ENCODE measurements around the gene SELENOF. TPM values are rescaled to one million over a fixed set of nuclear protein-coding genes. Genes with fewer than 3 reads are reported as not detected.
"Not testable (repeated sequence)": the region's sequence is repeated elsewhere in the genome, so short reads cannot be mapped to it uniquely, and the experiment has no call there.

SELENOF gene
- total RNA-seq, 2 experiments from 2014 or later: 137 to 147 TPM

- ChIA-PET POLR2A (no interaction called here), CTCF (no interaction called here)
- DNase-seq (no peak), ATAC-seq (no peak)
- Mint-ChIP-seq H3K9me3 (ENCODE audit: insufficient read depth) (no peaks in the 10 kb centered on the region), H3K4me1 (ENCODE audit: low read depth) (peaks cover 7% of the 10 kb centered on the region), H3K36me3 (ENCODE audit: low read depth) (peaks cover 12% of the 10 kb centered on the region), H3K4me3 (no peak overlapping the region), H3K27me3 (ENCODE audit: low read depth) (no peaks in the 10 kb centered on the region), H3K27ac (no peak overlapping the region)
Observed at GRCh38 chr1:86871001-86871400, 42.9 kb downstream of the SELENOF start.

GRCh38 chr1:86868477-86868876 is 45.4 kb downstream of the SELENOF start:
- H3K4me1 Mint-ChIP-seq (ENCODE audit: low read depth): peaks cover 7% of the 10 kb centered on the region
- no peaks in the 10 kb centered on the region for H3K27me3 Mint-ChIP-seq (ENCODE audit: low read depth)
- ATAC-seq (no peak), DNase-seq (no peak)
- no peak overlapping the region for H3K27ac Mint-ChIP-seq
- POLR2A ChIA-PET: no interaction called here
- no peaks in the 10 kb centered on the region for H3K9me3 Mint-ChIP-seq (ENCODE audit: insufficient read depth)
- CTCF ChIA-PET: no interaction called here
- no peak overlapping the region for H3K4me3 Mint-ChIP-seq
- peaks cover 7% of the 10 kb centered on the region for H3K36me3 Mint-ChIP-seq (ENCODE audit: low read depth)

- ATAC-seq; H3K4me1 Mint-ChIP-seq (ENCODE audit: low read depth); H3K27me3 Mint-ChIP-seq (ENCODE audit: low read depth); DNase-seq; POLR2A ChIA-PET; H3K27ac Mint-ChIP-seq; H3K36me3 Mint-ChIP-seq (ENCODE audit: low read depth); H3K4me3 Mint-ChIP-seq; H3K9me3 Mint-ChIP-seq (ENCODE audit: insufficient read depth): not testable (repeated sequence)
- CTCF ChIA-PET: interaction anchor here (0.7 kb wide), 1 partner anchor 99 kb away, joined by 3 read pairs; no protein-coding TSS in a partner anchor
Observed at GRCh38 chr1:86867278-86867677, 46.6 kb downstream of the SELENOF start.

GRCh38 chr1:86866665-86867064 is 47.3 kb downstream of the SELENOF start:
- H3K4me3 Mint-ChIP-seq: no peak overlapping the region
- H3K36me3 Mint-ChIP-seq (ENCODE audit: low read depth): peaks cover 5% of the 10 kb centered on the region
- CTCF ChIA-PET: no interaction called here
- H3K9me3 Mint-ChIP-seq (ENCODE audit: insufficient read depth): no peaks in the 10 kb centered on the region
- peaks cover 7% of the 10 kb centered on the region for H3K4me1 Mint-ChIP-seq (ENCODE audit: low read depth)
- no peak for DNase-seq
- ATAC-seq: no peak
- no peak overlapping the region for H3K27ac Mint-ChIP-seq
- POLR2A ChIA-PET: no interaction called here
- H3K27me3 Mint-ChIP-seq (ENCODE audit: low read depth): no peaks in the 10 kb centered on the region

- H3K9me3 Mint-ChIP-seq (ENCODE audit: insufficient read depth): no peaks in the 10 kb centered on the region
- ATAC-seq (no peak), DNase-seq (no peak)
- peaks cover 9% of the 10 kb centered on the region for H3K36me3 Mint-ChIP-seq (ENCODE audit: low read depth)
- H3K27me3 Mint-ChIP-seq (ENCODE audit: low read depth): no peaks in the 10 kb centered on the region
- no peak overlapping the region for H3K27ac Mint-ChIP-seq
- H3K4me3 Mint-ChIP-seq: no peak overlapping the region
- ChIA-PET POLR2A (no interaction called here), CTCF (no interaction called here)
- H3K4me1 Mint-ChIP-seq (ENCODE audit: low read depth): peaks cover 7% of the 10 kb centered on the region
Observed at GRCh38 chr1:86865973-86866637, 47.8 kb downstream of the SELENOF start.

- no peak for DNase-seq
- Mint-ChIP-seq H3K4me1 (ENCODE audit: low read depth) (peaks cover 4% of the 10 kb centered on the region), H3K4me3 (no peak overlapping the region), H3K27me3 (ENCODE audit: low read depth) (no peaks in the 10 kb centered on the region), H3K36me3 (ENCODE audit: low read depth) (peaks cover 9% of the 10 kb centered on the region), H3K27ac (no peak overlapping the region), H3K9me3 (ENCODE audit: insufficient read depth) (no peaks in the 10 kb centered on the region)
- ChIA-PET CTCF (interaction anchor here (1.2 kb wide), 1 partner anchor 29 kb away, joined by 3 read pairs; no protein-coding TSS in a partner anchor), POLR2A (interaction anchor here (0.8 kb wide), 1 partner anchor 52 kb away, joined by 3 read pairs; no protein-coding TSS in a partner anchor)
- ATAC-seq: no peak
Observed at GRCh38 chr1:86862920-86863319, 51.0 kb downstream of the SELENOF start.

GRCh38 chr1:86861424-86861823 is 52.5 kb downstream of the SELENOF start:
- H3K27ac Mint-ChIP-seq: no peak overlapping the region
- DNase-seq: no peak
- no peaks in the 10 kb centered on the region for H3K27me3 Mint-ChIP-seq (ENCODE audit: low read depth)
- ChIA-PET POLR2A (no interaction called here), CTCF (interaction anchor here (1.3 kb wide), 1 partner anchor 221 kb away, joined by 3 read pairs; no protein-coding TSS in a partner anchor)
- no peaks in the 10 kb centered on the region for H3K9me3 Mint-ChIP-seq (ENCODE audit: insufficient read depth)
- H3K4me1 Mint-ChIP-seq (ENCODE audit: low read depth): peaks cover 4% of the 10 kb centered on the region
- ATAC-seq: no peak
- no peak overlapping the region for H3K4me3 Mint-ChIP-seq
- H3K36me3 Mint-ChIP-seq (ENCODE audit: low read depth): peaks cover 6% of the 10 kb centered on the region

GRCh38 chr1:86860424-86860823 is 53.5 kb downstream of the SELENOF start:
- POLR2A ChIA-PET: no interaction called here
- Mint-ChIP-seq H3K27me3 (ENCODE audit: low read depth) (no peaks in the 10 kb centered on the region), H3K4me1 (ENCODE audit: low read depth) (no peaks in the 10 kb centered on the region), H3K36me3 (ENCODE audit: low read depth) (peaks cover 4% of the 10 kb centered on the region), H3K27ac (no peak overlapping the region), H3K4me3 (no peak overlapping the region), H3K9me3 (ENCODE audit: insufficient read depth) (no peaks in the 10 kb centered on the region)
- ATAC-seq (no peak), DNase-seq (no peak)
- CTCF ChIA-PET: no interaction called here

GRCh38 chr1:86860020-86860419 is 53.9 kb downstream of the SELENOF start:
- ATAC-seq (no peak), DNase-seq (no peak)
- Mint-ChIP-seq H3K4me3 (no peak overlapping the region), H3K27me3 (ENCODE audit: low read depth) (no peaks in the 10 kb centered on the region), H3K4me1 (ENCODE audit: low read depth) (no peaks in the 10 kb centered on the region), H3K9me3 (ENCODE audit: insufficient read depth) (no peaks in the 10 kb centered on the region), H3K36me3 (ENCODE audit: low read depth) (peaks cover 4% of the 10 kb centered on the region), H3K27ac (no peak overlapping the region)
- POLR2A ChIA-PET: no interaction called here
- CTCF ChIA-PET: no interaction called here

- DNase-seq (no peak), ATAC-seq (no peak)
- no peaks in the 10 kb centered on the region for H3K4me1 Mint-ChIP-seq (ENCODE audit: low read depth)
- no peaks in the 10 kb centered on the region for H3K9me3 Mint-ChIP-seq (ENCODE audit: insufficient read depth)
- H3K27me3 Mint-ChIP-seq (ENCODE audit: low read depth): no peaks in the 10 kb centered on the region
- ChIA-PET POLR2A (interaction anchor here (0.7 to 0.8 kb wide), 2 partner anchors 153 to 282 kb away, joined by 3 read pairs; no protein-coding TSS in a partner anchor), CTCF (interaction anchor here (0.7 kb wide), 1 partner anchor 30 kb away, joined by 3 read pairs; no protein-coding TSS in a partner anchor)
- no peak overlapping the region for H3K4me3 Mint-ChIP-seq
- H3K27ac Mint-ChIP-seq: no peak overlapping the region
- H3K36me3 Mint-ChIP-seq (ENCODE audit: low read depth): peaks cover 4% of the 10 kb centered on the region
Observed at GRCh38 chr1:86858524-86859261, 55.2 kb downstream of the SELENOF start.

GRCh38 chr1:86856196-86856595 is 57.7 kb downstream of the SELENOF start:
- POLR2A ChIA-PET: interaction anchor here (0.6 kb wide), 1 partner anchor 93 kb away, joined by 3 read pairs; no protein-coding TSS in a partner anchor
- no peak for DNase-seq
- CTCF ChIA-PET: no interaction called here

GRCh38 chr1:86854352-86854751 is 59.6 kb downstream of the SELENOF start:
- H3K9me3 Mint-ChIP-seq (ENCODE audit: insufficient read depth): no peaks in the 10 kb centered on the region

More at GRCh38 chr1:86856196-86856595, 57.7 kb downstream of the SELENOF start:
- Mint-ChIP-seq H3K27ac (no peak overlapping the region), H3K4me1 (ENCODE audit: low read depth) (no peaks in the 10 kb centered on the region), H3K9me3 (ENCODE audit: insufficient read depth) (no peaks in the 10 kb centered on the region), H3K4me3 (no peak overlapping the region), H3K27me3 (ENCODE audit: low read depth) (no peaks in the 10 kb centered on the region), H3K36me3 (ENCODE audit: low read depth) (no peaks in the 10 kb centered on the region)
- no peak for ATAC-seq

More at GRCh38 chr1:86854352-86854751, 59.6 kb downstream of the SELENOF start:
- Mint-ChIP-seq H3K36me3 (ENCODE audit: low read depth) (no peaks in the 10 kb centered on the region), H3K4me1 (ENCODE audit: low read depth) (no peaks in the 10 kb centered on the region), H3K4me3 (no peak overlapping the region), H3K27me3 (ENCODE audit: low read depth) (peaks cover 2% of the 10 kb centered on the region), H3K27ac (no peak overlapping the region)
- ATAC-seq (no peak), DNase-seq (no peak)
- CTCF ChIA-PET: no interaction called here
- POLR2A ChIA-PET: no interaction called here

Measured in activated CD8-positive, alpha-beta T cell treated with anti-CD3 and anti-CD28 coated beads, Interleukin-2, amount 10 ng/mL, durations not matched to agents 7 days and 5 days (primary cell).